GM12892 (cell line): ENCODE results near the gene GOLGA3.
A peak's percentile ranks its signal among the peaks of the same experiment; 100 is the strongest.

Experiments used
- DNase-seq: peaks from one replicate; pipeline ENCODE4 v3.0.0; 2011; ENCODE audit not compliant: insufficient read length
- FAIRE-seq: peaks from 2 replicates; lab custom pipeline; 2011; peaks lifted over from hg19 to GRCh38; lab: Jason Lieb, UNC
- POLR2A ChIP-seq: IDR thresholded peaks from 2 replicates; pipeline ENCODE4 v1.6.1; 2011; ENCODE audit warnings: low read depth, low read length, control low read depth
- POLR2AphosphoS5 ChIP-seq: IDR thresholded peaks from 2 replicates; pipeline ENCODE4 v1.6.1; 2011; ENCODE audit warnings: low read depth, low read length, control low read depth
- TAF1 ChIP-seq: IDR thresholded peaks from 2 replicates; pipeline ENCODE4 v1.6.1; 2011; ENCODE audit warnings: low read depth, mild to moderate bottlenecking, control low read depth, low read length, borderline replicate concordance

Gene GOLGA3

GRCh38 chr12:132724506-132725241 lies 104.0 kb downstream of the GOLGA3 start:
- no peak for TF ChIP-seq POLR2A
- TF ChIP-seq POLR2AphosphoS5: no peak
- no peak for TF ChIP-seq TAF1
- DNase-seq (no peak), FAIRE-seq (no peak)

- FAIRE-seq (no peak), DNase-seq (no peak)
Observed at GRCh38 chr12:132723764-132724140, 104.9 kb downstream of the GOLGA3 start.

GRCh38 chr12:132723015-132723763 lies 105.5 kb downstream of the GOLGA3 start:
- TF ChIP-seq POLR2AphosphoS5 (peak; percentile 64), TAF1 (no peak)
- FAIRE-seq (no peak), DNase-seq (no peak)

More at GRCh38 chr12:132723764-132724140, 104.9 kb downstream of the GOLGA3 start:
- TF ChIP-seq TAF1 (no peak), POLR2A (no peak), POLR2AphosphoS5 (no peak)

GRCh38 chr12:132720606-132721345 lies 107.9 kb downstream of the GOLGA3 start:
- FAIRE-seq: no peak

GRCh38 chr12:132719954-132720324 lies 108.7 kb downstream of the GOLGA3 start:
- TF ChIP-seq TAF1: no peak
- no peak for TF ChIP-seq POLR2AphosphoS5
- TF ChIP-seq POLR2A: no peak
- FAIRE-seq (no peak), DNase-seq (no peak)

More at GRCh38 chr12:132720606-132721345, 107.9 kb downstream of the GOLGA3 start:
- no peak for DNase-seq
- TF ChIP-seq POLR2A: no peak
- TF ChIP-seq POLR2AphosphoS5: no peak
- no peak for TF ChIP-seq TAF1

GRCh38 chr12:132719141-132719953 lies 109.3 kb downstream of the GOLGA3 start:
- DNase-seq (no peak), FAIRE-seq (no peak)
- TF ChIP-seq TAF1: no peak
- TF ChIP-seq POLR2A: no peak
- TF ChIP-seq POLR2AphosphoS5: no peak; the same call in 1 of the 2 replicates
